CD4-positive, alpha-beta T cell treated with Interleukin-4 for 1 hour (primary cell): ENCODE data around the gene HABP2.

Source experiments
- DNase-seq, 2 donors: peaks; one replicate each; pipeline ENCODE4 v3.0.0-alpha.2; 2020 to 2022

The HABP2 gene

GRCh38 chr10:113552701-113553100 is at the start of gene HABP2:
TSS of gene HABP2 (plus strand) at chr10:113553053. CDS start at chr10:113553122, 69 bp downstream.
- DNase-seq: no peak

DNA sequence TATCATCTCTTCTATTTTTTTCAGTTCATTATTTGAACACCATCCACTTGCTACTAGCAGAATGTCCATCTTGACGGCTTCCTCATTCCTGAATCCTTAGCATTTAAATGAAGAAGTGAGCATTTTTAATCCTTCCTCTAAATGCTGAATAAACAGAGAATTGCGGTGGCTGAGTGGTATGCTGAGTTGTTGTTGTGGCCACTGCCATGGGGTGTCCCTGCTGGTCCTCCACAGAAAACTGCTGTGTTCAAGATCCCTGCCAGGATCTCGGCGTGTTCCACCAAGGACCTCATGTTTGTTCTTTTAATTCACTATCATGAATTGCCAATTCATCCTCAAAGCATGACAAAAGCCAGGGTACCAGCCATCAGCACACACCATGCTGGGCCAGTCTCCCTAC is 48.9 kb upstream of the HABP2 start:
- no peak for DNase-seq

DNA sequence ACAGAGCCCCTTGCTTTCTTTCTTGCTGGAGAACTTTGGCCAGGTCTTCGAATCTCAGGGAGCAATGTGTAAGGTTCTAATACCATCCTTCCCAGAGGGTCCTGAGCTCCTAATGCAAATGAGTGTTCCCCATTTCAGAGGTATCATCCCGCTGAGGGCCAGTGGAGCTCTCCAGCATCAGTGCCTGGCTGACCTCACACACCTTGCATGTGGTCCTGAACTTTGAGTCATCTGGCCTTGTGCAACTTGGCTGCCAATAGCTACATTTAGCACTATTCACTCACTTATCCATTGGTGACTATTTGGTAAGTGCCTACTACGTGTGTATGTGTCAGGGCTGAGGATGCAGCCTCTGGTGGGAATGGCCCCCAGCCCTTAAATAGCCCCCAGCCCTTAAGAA is 48.4 kb upstream of the HABP2 start:
- DNase-seq: no peak

DNA sequence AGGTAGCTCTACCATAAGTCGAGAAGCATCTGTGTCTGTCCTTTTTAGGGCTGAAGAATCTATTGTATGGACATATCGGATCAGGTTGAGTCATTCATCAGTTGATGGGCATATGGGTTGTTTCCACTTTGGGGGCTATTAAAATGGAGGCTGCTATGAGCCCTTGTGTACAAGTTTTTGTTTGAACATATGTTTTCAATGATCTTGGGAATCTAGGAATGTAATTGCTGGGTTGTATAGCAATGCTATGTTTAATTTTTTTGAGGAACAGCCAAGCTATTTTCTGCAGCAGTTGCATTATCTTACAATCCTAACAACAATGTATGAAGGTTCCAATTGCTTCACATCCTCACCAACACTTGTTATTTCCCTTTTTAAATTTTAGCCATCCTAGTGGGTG is 46.4 kb upstream of the HABP2 start:
- no peak for DNase-seq

DNA sequence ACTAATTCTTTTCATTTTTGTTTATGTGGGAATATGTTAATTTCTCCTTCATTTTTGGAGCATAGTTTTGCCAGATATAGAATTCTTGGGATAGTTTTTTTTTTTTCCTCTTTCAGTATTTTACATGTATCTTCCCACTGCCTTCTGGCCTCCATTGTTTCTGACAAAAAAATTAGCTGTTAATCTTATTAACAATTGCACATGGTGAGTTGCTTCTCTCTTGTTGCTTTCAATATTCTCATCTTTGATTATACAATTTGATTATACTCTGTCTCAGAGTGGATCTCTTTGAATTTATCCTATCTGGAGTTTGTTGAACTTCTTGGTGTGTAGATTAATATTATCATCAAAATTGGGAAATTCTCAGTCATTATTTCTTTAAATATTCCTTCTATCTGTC is 41.4 kb upstream of the HABP2 start:
- no peak for DNase-seq

DNA sequence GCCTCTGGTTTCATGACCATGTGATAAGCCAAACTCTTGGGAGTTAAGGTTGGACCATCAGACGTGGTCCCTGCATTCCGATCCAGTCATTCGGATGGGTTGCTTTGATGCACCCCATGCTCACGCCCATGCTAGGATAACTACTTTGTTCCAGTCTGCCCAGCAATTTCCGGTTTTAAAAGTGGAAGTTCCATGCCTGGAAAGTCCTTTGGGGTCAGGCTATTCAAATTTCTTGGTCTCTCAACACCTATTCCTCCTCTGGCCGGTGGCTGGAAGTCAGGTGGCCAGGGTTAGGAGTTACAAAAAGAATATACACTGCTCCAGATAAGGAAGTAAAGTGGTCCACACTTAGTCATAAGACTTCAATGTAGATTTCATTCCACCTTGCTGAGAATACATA is 37.7 kb upstream of the HABP2 start:
- no peak for DNase-seq

DNA sequence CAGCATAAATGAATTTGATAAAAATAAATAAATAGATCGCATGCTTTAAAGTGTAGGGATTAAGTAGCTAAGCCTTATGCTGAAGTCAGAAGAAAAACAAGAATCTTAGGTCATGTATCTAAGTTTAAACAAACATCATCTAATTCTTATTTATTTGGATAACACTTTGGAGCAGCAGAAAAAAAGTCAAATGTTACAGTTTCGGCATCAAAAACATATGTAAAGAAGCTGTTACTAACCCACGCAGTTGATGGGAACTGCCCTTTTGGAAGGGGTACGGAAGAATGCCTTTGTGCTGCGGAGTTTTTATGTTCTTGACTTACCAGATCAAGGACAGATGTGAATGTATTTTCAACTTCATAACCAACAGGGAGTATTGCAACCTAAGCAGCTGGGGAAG is 37.3 kb upstream of the HABP2 start:
- no peak for DNase-seq

GRCh38 chr10:113516061-113516460 is 36.8 kb upstream of the HABP2 start:
- no peak for DNase-seq

DNA sequence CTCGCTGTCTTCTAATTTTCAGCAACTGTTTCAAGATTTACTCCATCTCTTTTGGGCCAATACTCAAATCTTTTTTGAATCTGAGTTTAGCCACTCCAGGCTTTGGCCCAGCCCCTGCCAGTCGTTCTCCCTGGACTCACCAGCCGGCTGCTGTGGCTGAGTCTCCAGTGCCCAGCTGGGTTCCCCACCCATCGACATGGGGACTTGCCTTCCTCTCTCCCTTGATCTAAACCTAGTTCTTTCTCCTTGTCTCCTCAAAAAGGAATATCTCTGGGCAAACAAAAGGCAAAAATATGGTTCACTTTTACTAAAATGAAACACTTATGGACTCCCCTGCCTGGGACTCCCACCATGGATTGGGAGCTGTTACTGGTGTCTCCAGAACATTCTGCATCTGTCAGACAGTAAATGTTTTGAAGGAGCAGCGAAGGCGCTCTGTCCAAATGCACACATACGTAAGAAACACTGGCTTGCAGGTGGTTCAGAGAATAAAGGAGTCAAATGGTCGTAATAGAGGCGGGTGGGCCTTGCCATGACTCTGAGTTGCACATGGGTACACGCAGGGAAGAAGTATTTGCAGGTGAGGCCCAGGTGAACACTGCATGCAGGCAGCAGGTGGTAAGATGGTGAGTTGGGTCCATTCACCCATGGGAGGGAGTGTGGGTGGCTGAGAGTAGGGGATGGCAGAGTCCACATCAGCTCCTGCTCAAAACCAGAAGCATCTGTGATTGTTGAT is 35.5 kb upstream of the HABP2 start:
- DNase-seq: no peak

DNA sequence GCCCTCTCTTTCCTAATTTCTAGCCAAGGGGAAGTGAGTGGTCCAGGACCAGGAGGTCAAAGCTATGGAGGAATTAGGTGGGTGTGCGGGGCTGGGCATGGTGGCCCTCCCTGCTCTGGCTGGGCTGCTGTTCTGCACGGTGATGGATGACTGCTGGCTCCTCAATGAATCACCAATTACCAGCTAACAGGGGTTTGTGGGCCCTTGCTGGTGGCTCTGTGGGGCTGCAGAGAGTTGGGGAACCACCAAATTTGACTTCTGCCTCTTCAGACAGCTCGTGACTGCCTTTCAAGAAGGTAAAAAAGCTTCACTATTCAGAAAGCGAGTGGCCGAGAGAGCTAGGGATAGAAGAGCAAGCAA is 35.0 kb upstream of the HABP2 start:
- DNase-seq: no peak

- no peak for DNase-seq
These were observed 34.4 kb upstream of the HABP2 start for GRCh38 chr10:113518415-113518814.

DNA sequence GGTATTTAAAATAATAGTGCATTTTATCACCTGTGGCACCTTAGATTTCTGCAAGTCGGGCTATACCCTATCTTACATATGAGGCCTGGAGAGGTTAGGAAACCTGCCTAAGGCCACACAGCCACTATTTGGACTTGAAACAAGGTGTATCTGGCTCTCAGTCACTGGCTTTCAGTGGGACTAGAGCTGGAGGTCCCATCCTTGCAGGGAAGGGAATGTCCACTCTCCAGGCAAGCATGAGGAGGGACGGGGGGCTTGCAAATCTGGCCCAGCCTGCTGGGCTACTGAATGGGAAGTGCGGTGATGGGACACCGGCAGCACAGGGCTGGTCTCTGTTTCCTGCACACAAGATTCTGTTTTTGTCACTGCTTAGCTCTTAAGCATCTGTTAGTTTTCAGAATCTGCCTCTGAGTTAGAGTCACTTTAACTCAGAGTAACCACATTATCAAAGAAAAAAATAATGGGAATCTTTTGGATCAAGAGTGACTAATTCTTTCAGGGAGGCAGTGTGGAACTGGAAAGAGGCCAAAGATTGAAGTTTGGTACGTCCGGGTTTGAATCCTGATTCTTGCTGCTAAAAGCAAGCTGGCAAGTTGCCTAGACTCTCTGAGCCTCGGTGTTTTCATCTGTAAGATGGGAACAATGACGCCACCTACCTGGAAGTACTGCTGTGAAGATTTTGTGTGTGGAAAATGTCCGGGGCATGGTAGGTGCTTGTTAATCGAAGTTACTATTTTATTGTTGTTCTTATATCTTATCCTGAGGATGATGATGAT is 33.8 kb upstream of the HABP2 start:
- no peak for DNase-seq

DNA sequence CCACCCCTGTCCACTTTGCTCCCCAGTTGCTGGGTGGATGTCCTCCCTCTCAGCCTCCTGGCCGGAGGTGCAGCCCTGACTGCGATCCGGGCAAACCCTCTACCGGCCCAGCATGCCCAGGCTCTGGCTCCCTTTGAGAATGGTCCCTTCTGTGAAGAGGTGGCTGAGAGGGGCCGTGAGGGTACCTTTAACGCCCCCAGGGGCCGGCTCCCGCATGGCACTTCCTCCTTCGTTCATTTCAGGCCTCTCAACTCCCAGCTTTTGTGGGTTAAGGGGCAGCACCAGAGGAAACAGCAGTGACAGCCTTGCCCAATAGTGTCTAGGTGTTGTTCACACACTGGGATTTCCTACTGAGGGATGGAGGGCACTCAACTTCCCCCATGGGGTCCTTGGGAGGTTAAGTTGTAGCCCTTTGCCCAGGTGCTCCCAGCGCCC is 33.2 kb upstream of the HABP2 start:
- DNase-seq: no peak

- DNase-seq: no peak
These were observed 32.6 kb upstream of the HABP2 start for GRCh38 chr10:113520261-113520660.

DNA sequence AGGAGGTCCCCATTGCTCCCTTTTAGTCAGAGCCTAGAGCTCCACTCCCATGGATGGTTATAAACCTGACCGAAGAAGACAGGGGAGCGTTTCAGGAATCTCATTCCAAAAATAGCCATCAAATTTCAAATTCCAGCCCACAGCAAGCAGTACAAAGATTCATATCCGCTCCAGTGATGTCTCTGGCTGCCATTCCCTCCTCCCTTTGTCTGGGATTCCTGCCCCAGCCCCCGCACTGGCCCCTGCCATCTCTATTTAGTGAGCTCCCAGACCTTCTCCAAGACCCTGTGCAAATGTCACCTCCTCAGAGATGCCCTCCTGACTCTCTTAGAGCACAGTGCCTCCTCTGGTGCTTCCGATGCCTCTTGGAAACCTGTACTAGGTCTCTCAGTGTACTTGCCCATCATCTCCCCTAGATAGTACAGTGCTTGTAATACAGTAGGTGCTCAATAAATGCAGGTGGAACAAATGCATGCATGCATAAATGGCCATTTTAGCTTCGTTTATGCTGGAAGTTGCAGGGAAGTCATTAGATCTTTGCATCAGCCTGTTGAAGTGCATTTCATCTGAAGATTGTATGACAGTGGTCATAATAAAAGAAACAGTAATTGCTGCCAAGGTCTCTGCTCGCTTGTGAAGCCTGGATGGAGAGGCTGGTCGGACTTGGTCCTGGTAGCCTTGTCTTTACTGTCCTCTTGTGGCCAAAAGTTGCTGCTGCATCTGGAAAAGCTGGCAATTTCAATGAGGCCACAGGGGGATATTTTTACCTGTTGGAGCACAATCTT is 32.0 kb upstream of the HABP2 start:
- peak; percentile 14 to 22 for DNase-seq

DNA sequence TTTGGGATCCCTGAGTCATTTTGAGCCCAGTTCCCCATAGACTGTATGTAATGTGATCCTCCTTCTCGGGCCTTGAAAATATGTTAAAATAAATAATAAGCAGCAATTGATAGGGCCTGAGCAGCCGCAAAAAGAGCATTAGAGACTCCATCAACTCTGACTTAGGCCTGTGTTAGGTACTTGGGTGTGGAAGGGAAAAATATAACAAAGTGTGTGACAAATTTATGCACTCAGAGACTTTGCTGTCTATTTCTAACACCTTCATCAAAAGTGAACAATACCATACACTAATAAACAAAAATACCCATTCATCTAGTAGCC is 31.4 kb upstream of the HABP2 start:
- DNase-seq: no peak

DNA sequence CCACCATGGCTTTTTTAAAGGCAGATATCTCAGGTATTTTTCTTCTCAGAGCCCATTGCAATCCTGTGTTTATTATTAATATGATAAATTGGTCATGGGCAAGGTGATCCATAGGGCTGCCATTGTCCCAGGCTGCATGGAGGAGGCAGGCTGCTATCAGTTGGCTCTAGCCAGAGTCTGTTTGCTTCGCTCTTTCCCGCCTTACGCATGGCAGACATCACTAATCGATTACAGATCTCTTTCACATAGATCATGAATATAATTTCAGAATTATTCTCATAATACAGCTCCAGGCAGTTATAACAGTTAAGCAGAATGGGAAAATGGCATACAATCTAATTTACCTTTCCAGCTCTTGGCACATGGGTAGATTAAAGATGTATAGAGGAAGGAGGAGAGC is 30.4 kb upstream of the HABP2 start:
- DNase-seq: no peak

DNA sequence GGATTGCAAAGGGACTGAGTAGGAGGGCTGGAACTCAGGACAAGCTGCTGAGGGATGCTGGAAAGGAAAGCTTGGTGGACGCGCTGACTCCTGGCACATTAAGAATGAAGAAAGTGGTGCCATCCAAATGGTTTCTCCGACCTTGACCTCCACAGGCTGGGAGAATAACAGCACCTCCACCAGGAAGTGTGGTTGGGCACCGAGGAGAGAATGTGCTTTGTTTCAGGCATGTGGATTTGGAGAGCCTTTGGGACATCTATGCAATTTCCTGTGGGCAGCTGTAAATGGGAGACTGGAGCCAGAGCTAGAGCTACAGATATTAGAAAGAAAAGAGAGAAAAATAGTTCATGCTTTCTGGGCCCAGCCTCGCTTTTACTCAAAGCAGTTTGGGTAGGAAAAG is 29.8 kb upstream of the HABP2 start:
- DNase-seq: no peak

- DNase-seq: no peak
These were observed 29.2 kb upstream of the HABP2 start for GRCh38 chr10:113523628-113524027.

DNA sequence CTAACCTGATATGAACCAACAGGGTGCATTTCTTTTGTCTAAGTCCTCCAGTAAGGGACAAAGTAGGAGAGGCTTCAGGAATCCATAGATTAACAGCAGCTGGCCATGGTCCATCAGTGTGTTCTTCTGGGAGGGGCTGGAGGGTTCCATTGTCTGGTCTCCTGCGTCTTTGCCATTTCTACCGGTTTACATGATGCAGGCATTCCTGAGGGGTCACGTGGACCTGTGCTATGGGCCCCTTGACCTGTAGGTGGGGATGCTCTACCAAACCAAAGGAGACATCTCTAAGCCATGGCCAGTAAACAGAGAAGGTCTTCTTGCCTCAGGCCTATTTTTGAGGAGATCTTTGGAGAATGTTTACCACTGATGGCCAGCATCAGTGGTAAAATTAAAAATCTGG is 28.7 kb upstream of the HABP2 start:
- DNase-seq: no peak

GRCh38 chr10:113524539-113525490 is 28.0 kb upstream of the HABP2 start:
- DNase-seq: no peak

DNA sequence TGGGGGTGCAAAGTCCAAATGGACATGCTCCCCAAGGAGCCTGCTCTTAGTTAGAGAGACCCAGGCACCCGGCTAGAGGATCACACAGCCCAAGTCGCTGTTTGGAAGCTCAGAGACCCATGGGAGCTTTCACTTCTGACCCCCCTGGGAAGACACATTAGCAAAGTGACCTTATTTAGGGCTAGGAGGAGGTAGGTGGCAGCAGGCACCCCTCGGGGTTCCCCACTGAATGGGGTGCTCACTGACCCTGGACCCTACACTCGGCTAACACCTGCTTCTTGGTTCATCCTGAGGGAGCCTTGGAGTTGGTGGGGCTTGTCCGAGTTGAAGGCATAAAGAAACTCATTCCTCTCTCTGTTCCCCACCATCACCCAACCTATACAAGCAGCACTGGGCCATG is 27.1 kb upstream of the HABP2 start:
- no peak for DNase-seq
